ENCODE results near the gene FGF12.

- TF ChIP-seq CTCF (IDR thresholded peaks at IDR 0.05): no peak
- TF ChIP-seq POLR2A (IDR thresholded peaks at IDR 0.05): no peak
These were observed 7.4 kb downstream of the FGF12 start for GRCh38 chr3:192719964-192720363.
